GM18873 (cell line): ENCODE results near the gene LAD1.

Source experiments
- ATAC-seq: cut with Tn5 transposase; IDR thresholded peaks from one replicate; pipeline ENCODE4 v1.9.1; 2021; ENCODE audit warnings: mild to moderate bottlenecking, moderate library complexity, moderate number of reproducible peaks; ENCODE audit not compliant: unreplicated experiment, low FRiP score

Gene LAD1

GRCh38 chr1:201395936-201396335, 3.2 kb downstream of the LAD1 start:
- ATAC-seq = no peak

GRCh38 chr1:201394591-201394990, 4.5 kb downstream of the LAD1 start:
- no peak for ATAC-seq

- ATAC-seq = no peak
Observed at GRCh38 chr1:201393076-201393475, 6.0 kb downstream of the LAD1 start.

GRCh38 chr1:201391651-201392511, 7.2 kb downstream of the LAD1 start:
- no peak for ATAC-seq

GRCh38 chr1:201391225-201391624, 7.9 kb downstream of the LAD1 start:
- no peak for ATAC-seq

- ATAC-seq = no peak
Observed at GRCh38 chr1:201389051-201389450, 10.1 kb downstream of the LAD1 start.

GRCh38 chr1:201386208-201386607, 12.9 kb downstream of the LAD1 start:
- no peak for ATAC-seq

GRCh38 chr1:201385299-201385891, 13.7 kb downstream of the LAD1 start:
- no peak for ATAC-seq

- ATAC-seq = no peak
Observed at GRCh38 chr1:201384406-201384782, 14.7 kb downstream of the LAD1 start.

GRCh38 chr1:201383647-201384405, 15.3 kb downstream of the LAD1 start:
- ATAC-seq = no peak

- ATAC-seq = no peak
Observed at GRCh38 chr1:201381130-201381529, 18.0 kb downstream of the LAD1 start.

- no peak for ATAC-seq
Observed at GRCh38 chr1:201379733-201380242, 19.3 kb downstream of the LAD1 start.

- ATAC-seq = no peak
Observed at GRCh38 chr1:201378804-201379203, 20.3 kb downstream of the LAD1 start.

- no peak for ATAC-seq
Observed at GRCh38 chr1:201377611-201378092, 21.5 kb downstream of the LAD1 start, which contains the start of gene TNNT2. TSS of gene TNNT2 (minus strand) at chr1:201377680. CDS start at chr1:201373254, 4,426 bp downstream.

GRCh38 chr1:201376464-201377374, 22.4 kb downstream of the LAD1 start:
- no peak for ATAC-seq

GRCh38 chr1:201376107-201376463, 23.0 kb downstream of the LAD1 start:
- no peak for ATAC-seq

GRCh38 chr1:201375169-201375568, 24.0 kb downstream of the LAD1 start:
- no peak for ATAC-seq

GRCh38 chr1:201374364-201374763, 24.8 kb downstream of the LAD1 start:
- no peak for ATAC-seq

- no peak for ATAC-seq
Observed at GRCh38 chr1:201371792-201372191, 27.3 kb downstream of the LAD1 start.

GRCh38 chr1:201371276-201371675, 27.8 kb downstream of the LAD1 start:
- ATAC-seq = no peak
